ENCODE measurements around the gene STON2.
"Not testable (repeated sequence)": the region's sequence is repeated elsewhere in the genome, so short reads cannot be mapped to it uniquely, and the experiment has no call there.

The STON2 gene

GRCh38 chr14:81416194-81416952, 16.2 kb upstream of the STON2 start:
- DNase-seq = no peak

- no peak for DNase-seq
Measured at GRCh38 chr14:81415781-81416180, 15.7 kb upstream of the STON2 start.

GRCh38 chr14:81414123-81414522, 14.0 kb upstream of the STON2 start:
- no peak for DNase-seq

GRCh38 chr14:81412779-81413178, 12.7 kb upstream of the STON2 start:
- no peak for DNase-seq

GRCh38 chr14:81408595-81408994, 8.5 kb upstream of the STON2 start:
- no peak for DNase-seq

- no peak for DNase-seq
Measured at GRCh38 chr14:81406863-81407262, 6.7 kb upstream of the STON2 start.

GRCh38 chr14:81402123-81402495, 2.0 kb upstream of the STON2 start:
- no peak for DNase-seq

- DNase-seq = no peak
Measured at GRCh38 chr14:81401420-81402122, 1.4 kb upstream of the STON2 start.

- no peak for DNase-seq
Measured at GRCh38 chr14:81400852-81401251, 728 bp upstream of the STON2 start.

GRCh38 chr14:81398196-81398891, 1.8 kb downstream of the STON2 start:
- DNase-seq = no peak

- no peak for DNase-seq
Measured at GRCh38 chr14:81396113-81396512, 4.0 kb downstream of the STON2 start.

GRCh38 chr14:81394739-81395138, 5.4 kb downstream of the STON2 start:
- DNase-seq = no peak

- DNase-seq = no peak
Measured at GRCh38 chr14:81392976-81393643, 7.0 kb downstream of the STON2 start.

- DNase-seq = no peak
Measured at GRCh38 chr14:81392052-81392451, 8.1 kb downstream of the STON2 start.

- no peak for DNase-seq
Measured at GRCh38 chr14:81390696-81391095, 9.4 kb downstream of the STON2 start.

GRCh38 chr14:81388336-81388735, 11.8 kb downstream of the STON2 start:
- DNase-seq = no peak

GRCh38 chr14:81386290-81386745, 13.8 kb downstream of the STON2 start:
- DNase-seq = no peak

GRCh38 chr14:81385886-81386285, 14.2 kb downstream of the STON2 start:
- DNase-seq = no peak

GRCh38 chr14:81385419-81385818, 14.7 kb downstream of the STON2 start:
- DNase-seq = no peak

- no peak for DNase-seq
Measured at GRCh38 chr14:81384900-81385299, 15.2 kb downstream of the STON2 start.

GRCh38 chr14:81382517-81383225, 17.5 kb downstream of the STON2 start:
- DNase-seq = no peak

- DNase-seq = not testable (repeated sequence)
Measured at GRCh38 chr14:81380009-81380408, 20.1 kb downstream of the STON2 start.

GRCh38 chr14:81371802-81372201, 28.3 kb downstream of the STON2 start:
- DNase-seq = no peak
